Kidney epithelial cell (primary cell): Measurements from ENCODE around the gene TPH2. TPM values are rescaled to one million over a fixed set of nuclear protein-coding genes. Genes with fewer than 3 reads are reported as not detected.

Experiments used
- DNase-seq: peaks from one replicate; pipeline ENCODE4 v3.0.0-alpha.2; 2010; ENCODE audit warnings: low read depth
- H3K27me3 ChIP-seq: 2 replicates; pipeline ENCODE4 v1.6.0; 2011; ENCODE audit warnings: low read length; ENCODE audit not compliant: control insufficient read depth, insufficient read depth
- H3K36me3 ChIP-seq: 2 replicates; pipeline ENCODE4 v1.5.1; 2011; ENCODE audit warnings: low read length; ENCODE audit not compliant: control insufficient read depth, insufficient read depth
- H3K4me3 ChIP-seq: 2 replicates; pipeline ENCODE4 v1.5.1; 2011; ENCODE audit warnings: low read depth, mild to moderate bottlenecking, control low read depth, low read length
- total RNA-seq: library from RNA; depleted of rRNA; stranded (reverse); fragments of >200 nt; gene quantifications from 2 replicates; pipeline ENCODE4 v1.2.3, GENCODE V29; 2015
- TF ChIP-seq, protein P1 (sequence below): IDR thresholded peaks from 2 replicates; pipeline ENCODE4 v1.5.1; 2011; ENCODE audit warnings: mild to moderate bottlenecking, moderate library complexity, low read length, control low read depth, inconsistent platforms; ENCODE audit not compliant: insufficient read depth, poor library complexity, severe bottlenecking

Gene TPH2
- total RNA-seq, 1 donor from 2014 or later, result not detected

DNA sequence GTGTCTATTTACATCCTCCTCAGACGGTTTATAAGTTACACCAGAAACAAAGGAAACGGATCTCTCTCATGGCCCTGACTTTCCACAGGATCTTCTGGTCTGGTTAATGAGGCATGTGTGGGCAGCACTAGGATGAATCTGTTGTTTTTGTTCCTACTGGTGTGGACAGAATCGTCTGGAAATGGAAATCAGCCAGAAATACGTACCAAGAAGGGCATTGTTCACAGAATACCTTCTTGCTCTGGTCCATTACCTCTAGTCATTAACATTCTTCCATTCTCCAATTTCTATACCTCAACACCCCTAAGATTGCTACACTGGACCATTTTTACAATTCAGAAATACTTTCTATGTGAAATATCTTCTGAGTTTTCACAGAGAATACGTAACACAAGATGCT, 86.0 kb downstream of the TPH2 start:
- Histone ChIP-seq H3K27me3 (no peaks in the 10 kb centered on the region), H3K36me3 (no peaks in the 10 kb centered on the region), H3K4me3 (no peak overlapping the region)
- peak; percentile 90 for DNase-seq
- TF ChIP-seq, protein P1, sequence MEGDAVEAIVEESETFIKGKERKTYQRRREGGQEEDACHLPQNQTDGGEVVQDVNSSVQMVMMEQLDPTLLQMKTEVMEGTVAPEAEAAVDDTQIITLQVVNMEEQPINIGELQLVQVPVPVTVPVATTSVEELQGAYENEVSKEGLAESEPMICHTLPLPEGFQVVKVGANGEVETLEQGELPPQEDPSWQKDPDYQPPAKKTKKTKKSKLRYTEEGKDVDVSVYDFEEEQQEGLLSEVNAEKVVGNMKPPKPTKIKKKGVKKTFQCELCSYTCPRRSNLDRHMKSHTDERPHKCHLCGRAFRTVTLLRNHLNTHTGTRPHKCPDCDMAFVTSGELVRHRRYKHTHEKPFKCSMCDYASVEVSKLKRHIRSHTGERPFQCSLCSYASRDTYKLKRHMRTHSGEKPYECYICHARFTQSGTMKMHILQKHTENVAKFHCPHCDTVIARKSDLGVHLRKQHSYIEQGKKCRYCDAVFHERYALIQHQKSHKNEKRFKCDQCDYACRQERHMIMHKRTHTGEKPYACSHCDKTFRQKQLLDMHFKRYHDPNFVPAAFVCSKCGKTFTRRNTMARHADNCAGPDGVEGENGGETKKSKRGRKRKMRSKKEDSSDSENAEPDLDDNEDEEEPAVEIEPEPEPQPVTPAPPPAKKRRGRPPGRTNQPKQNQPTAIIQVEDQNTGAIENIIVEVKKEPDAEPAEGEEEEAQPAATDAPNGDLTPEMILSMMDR, result no peak

DNA sequence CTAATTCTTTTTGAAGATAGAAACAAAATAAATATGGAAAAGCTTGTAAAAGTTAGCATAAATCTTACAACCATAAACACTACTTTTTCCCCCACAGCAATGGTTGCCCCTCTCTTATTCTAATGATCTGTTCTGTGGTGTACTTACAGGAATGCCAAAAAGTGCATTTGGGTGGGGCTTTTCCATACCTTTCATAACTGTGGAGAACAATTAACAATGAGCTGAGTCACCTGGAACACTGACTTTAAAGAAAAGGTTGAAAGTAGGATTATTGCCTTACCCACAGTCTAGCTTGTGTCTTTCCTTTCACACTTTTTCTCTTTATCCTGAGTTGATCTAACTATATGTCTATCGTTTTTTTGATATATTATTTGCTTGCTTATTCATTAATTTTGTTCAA, 86.9 kb downstream of the TPH2 start:
- TF ChIP-seq, protein P1, result no peak
- Histone ChIP-seq H3K4me3 (no peak overlapping the region), H3K27me3 (no peaks in the 10 kb centered on the region), H3K36me3 (no peaks in the 10 kb centered on the region)
- DNase-seq, result no peak

DNA sequence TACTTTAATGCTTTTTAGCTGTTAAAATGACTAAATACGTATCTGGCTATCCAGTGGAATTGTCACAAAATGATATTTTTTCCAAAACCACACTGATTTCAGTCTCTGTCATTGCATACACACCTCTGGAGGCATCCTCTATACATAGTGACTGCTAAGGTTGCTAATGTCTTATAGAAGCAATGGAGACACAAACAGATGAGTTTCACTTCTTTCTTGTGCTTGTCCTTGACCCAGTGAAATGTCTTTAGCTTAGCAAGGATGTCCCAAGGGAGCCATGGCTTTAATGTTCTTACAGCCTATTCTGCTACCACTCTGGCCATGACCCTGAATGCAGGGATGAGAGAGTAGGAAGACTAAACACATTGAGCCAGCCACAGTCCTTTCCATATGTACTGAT, 90.3 kb downstream of the TPH2 start:
- TF ChIP-seq, protein P1, result no peak
- Histone ChIP-seq H3K36me3 (no peaks in the 10 kb centered on the region), H3K27me3 (no peaks in the 10 kb centered on the region), H3K4me3 (no peak overlapping the region)
- no peak for DNase-seq

DNA sequence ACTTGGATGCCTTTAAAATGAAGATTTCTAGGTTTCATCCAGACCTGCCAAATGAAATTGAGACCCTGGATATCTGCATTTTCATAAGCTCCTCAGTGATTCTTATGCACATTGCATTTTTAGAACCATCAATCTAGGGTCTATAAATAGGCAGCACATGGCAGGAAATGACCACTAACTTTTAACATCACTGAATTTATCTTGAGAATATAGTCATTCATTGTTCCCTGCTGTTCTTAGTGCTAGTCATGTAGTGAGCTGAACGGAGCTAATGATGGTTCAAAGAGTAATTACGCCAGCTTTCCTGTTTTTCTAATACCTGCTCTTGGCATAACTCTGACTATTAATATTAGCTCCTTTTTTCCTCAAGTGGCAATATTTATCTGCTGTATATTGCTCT, 91.6 kb downstream of the TPH2 start:
- no peak overlapping the region for H3K4me3 ChIP-seq
- TF ChIP-seq, protein P1, result no peak
- H3K27me3 ChIP-seq, result no peaks in the 10 kb centered on the region
- no peaks in the 10 kb centered on the region for H3K36me3 ChIP-seq
- no peak for DNase-seq

DNA sequence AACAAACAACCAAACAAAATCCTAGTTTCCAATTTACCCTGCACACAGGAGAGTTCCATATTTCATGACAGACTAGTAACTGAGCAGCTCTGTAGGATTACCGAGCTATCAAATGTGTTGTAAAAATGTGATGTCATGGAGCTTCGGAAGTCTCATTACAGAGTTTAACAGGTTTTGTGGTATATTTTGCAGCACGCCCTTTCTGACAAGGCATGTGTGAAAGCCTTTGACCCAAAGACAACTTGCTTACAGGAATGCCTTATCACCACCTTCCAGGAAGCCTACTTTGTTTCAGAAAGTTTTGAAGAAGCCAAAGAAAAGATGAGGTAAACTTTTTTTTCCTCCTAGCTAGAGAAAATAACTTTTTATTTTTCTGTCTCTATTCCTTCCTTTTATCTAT, 92.4 kb downstream of the TPH2 start:
- no peaks in the 10 kb centered on the region for H3K27me3 ChIP-seq
- H3K4me3 ChIP-seq, result no peak overlapping the region
- TF ChIP-seq, protein P1, result no peak
- no peaks in the 10 kb centered on the region for H3K36me3 ChIP-seq
- no peak for DNase-seq

DNA sequence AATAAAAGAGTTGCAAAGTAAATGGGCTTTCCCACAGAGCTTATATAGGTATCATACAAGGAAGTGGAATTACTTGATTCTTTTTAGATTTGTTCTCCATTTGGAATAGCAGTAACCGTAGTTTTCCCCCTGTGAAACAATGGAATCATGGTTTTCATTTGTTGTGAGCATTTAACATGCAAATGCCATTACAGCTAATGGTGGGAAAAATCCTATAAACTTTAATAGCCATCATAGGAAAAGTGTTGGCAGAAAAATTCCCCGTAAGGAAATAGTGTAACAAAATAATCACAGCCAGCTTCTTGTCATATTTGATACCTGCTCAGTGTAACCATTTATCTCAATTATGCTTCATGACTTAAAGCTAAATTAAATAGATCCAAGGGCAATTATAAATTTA, 95.3 kb downstream of the TPH2 start:
- Histone ChIP-seq H3K27me3 (no peaks in the 10 kb centered on the region), H3K4me3 (no peak overlapping the region), H3K36me3 (no peaks in the 10 kb centered on the region)
- TF ChIP-seq, protein P1, result no peak
- DNase-seq, result no peak
